ENCODE results near the gene MARCHF10. TPM values are rescaled to one million over a fixed set of nuclear protein-coding genes. Genes with fewer than 3 reads are reported as not detected.

Gene MARCHF10
- polyA plus RNA-seq, 1 donor from 2014 or later, result 0.27 TPM

- Histone ChIP-seq H3K36me3 (ENCODE audit: insufficient read depth, low read length) (no peaks in the 10 kb centered on the region), H3K27ac (ENCODE audit: low read length) (no peak overlapping the region), H3K9me3 (ENCODE audit: low read length) (no peaks in the 10 kb centered on the region), H3K4me2 (ENCODE audit: low read length) (no peak overlapping the region), H4K20me1 (ENCODE audit: insufficient read depth) (no peaks in the 10 kb centered on the region), H3K4me3 (ENCODE audit: low read length) (no peak overlapping the region), H3K27me3 (ENCODE audit: insufficient read depth, low read depth, low read length) (no peaks in the 10 kb centered on the region), H3K9ac (ENCODE audit: low read length) (no peak overlapping the region), H2AFZ (ENCODE audit: low read depth, low read length) (no peak overlapping the region), H3F3A (ENCODE audit: insufficient read depth, low read length, poor library complexity, severe bottlenecking) (no peaks in the 10 kb centered on the region), H3K9me2 (ENCODE audit: insufficient read depth, low read length) (no peaks in the 10 kb centered on the region), H3K79me2 (replicated peaks; ENCODE audit: insufficient read depth, low read length) (no peaks in the 10 kb centered on the region)
- TF ChIP-seq SMC3 (conservative IDR thresholded peaks at IDR 0.05; ENCODE audit: poor library complexity) (no peak), RAD21 (conservative IDR thresholded peaks at IDR 0.05) (no peak), EP300 (conservative IDR thresholded peaks at IDR 0.05; ENCODE audit: poor library complexity, severe bottlenecking) (no peak), CTCF (IDR thresholded peaks at IDR 0.05; ENCODE audit: poor library complexity, severe bottlenecking) (no peak), REST (IDR thresholded peaks at IDR 0.05; ENCODE audit: borderline replicate concordance) (no peak), TAF1 (IDR thresholded peaks at IDR 0.05; ENCODE audit: low read depth) (no peak), POLR2AphosphoS5 (IDR thresholded peaks at IDR 0.05) (no peak), MXI1 (conservative IDR thresholded peaks at IDR 0.05; ENCODE audit: poor library complexity, severe bottlenecking) (no peak), EZH2 (IDR thresholded peaks at IDR 0.05; ENCODE audit: borderline replicate concordance, insufficient read depth, low read length, poor library complexity, severe bottlenecking) (no peak)
These were observed 144.8 kb downstream of the MARCHF10 start for GRCh38 chr17:62663304-62663703.

- no peaks in the 10 kb centered on the region for H3K79me2 ChIP-seq (replicated peaks; ENCODE audit: insufficient read depth, low read length)
- no peak overlapping the region for H3K27ac ChIP-seq (ENCODE audit: low read length)
- no peaks in the 10 kb centered on the region for H3K27me3 ChIP-seq (ENCODE audit: insufficient read depth, low read depth, low read length)
- no peak overlapping the region for H3K4me3 ChIP-seq (ENCODE audit: low read length)
- no peak overlapping the region for H3K4me2 ChIP-seq (ENCODE audit: low read length)
- TF ChIP-seq MXI1 (conservative IDR thresholded peaks at IDR 0.05; ENCODE audit: poor library complexity, severe bottlenecking) (no peak), EZH2 (IDR thresholded peaks at IDR 0.05; ENCODE audit: borderline replicate concordance, insufficient read depth, low read length, poor library complexity, severe bottlenecking) (no peak), RAD21 (conservative IDR thresholded peaks at IDR 0.05) (no peak), SMC3 (conservative IDR thresholded peaks at IDR 0.05; ENCODE audit: poor library complexity) (no peak), CTCF (IDR thresholded peaks at IDR 0.05; ENCODE audit: poor library complexity, severe bottlenecking) (no peak), POLR2AphosphoS5 (IDR thresholded peaks at IDR 0.05) (no peak), EP300 (conservative IDR thresholded peaks at IDR 0.05; ENCODE audit: poor library complexity, severe bottlenecking) (no peak), TAF1 (IDR thresholded peaks at IDR 0.05; ENCODE audit: low read depth) (no peak), REST (IDR thresholded peaks at IDR 0.05; ENCODE audit: borderline replicate concordance) (no peak)
- H4K20me1 ChIP-seq (ENCODE audit: insufficient read depth), result no peaks in the 10 kb centered on the region
- no peaks in the 10 kb centered on the region for H3F3A ChIP-seq (ENCODE audit: insufficient read depth, low read length, poor library complexity, severe bottlenecking)
- H3K9ac ChIP-seq (ENCODE audit: low read length), result no peak overlapping the region
- H2AFZ ChIP-seq (ENCODE audit: low read depth, low read length), result no peak overlapping the region
- H3K9me3 ChIP-seq (ENCODE audit: low read length), result no peaks in the 10 kb centered on the region
- H3K36me3 ChIP-seq (ENCODE audit: insufficient read depth, low read length), result no peaks in the 10 kb centered on the region
- H3K9me2 ChIP-seq (ENCODE audit: insufficient read depth, low read length), result no peaks in the 10 kb centered on the region
These were observed 145.3 kb downstream of the MARCHF10 start for GRCh38 chr17:62662855-62663254.

Data from neural cell (in vitro differentiated cells).